ENCODE results near the gene MSRB3.

Gene MSRB3

GRCh38 chr12:65434737-65435136, 156.3 kb downstream of the MSRB3 start:
- Histone ChIP-seq H3K79me2 (ENCODE audit: insufficient read depth, low read length) (no peaks in the 10 kb centered on the region), H3F3A (ENCODE audit: insufficient read depth) (no peaks in the 10 kb centered on the region), H3K27ac (ENCODE audit: low read depth, low read length) (no peak overlapping the region), H3K4me3 (ENCODE audit: insufficient read depth, low read length, poor library complexity, severe bottlenecking) (no peak overlapping the region), H3K9me3 (ENCODE audit: insufficient read depth, low read length) (no peaks in the 10 kb centered on the region), H3K27me3 (ENCODE audit: low read length) (no peaks in the 10 kb centered on the region), H3K9me2 (replicated peaks; ENCODE audit: insufficient read depth, low read length) (no peaks in the 10 kb centered on the region), H3K4me2 (ENCODE audit: low read depth, low read length, poor library complexity, severe bottlenecking) (no peak overlapping the region), H4K20me1 (ENCODE audit: low read depth, low read length) (no peaks in the 10 kb centered on the region), H3K36me3 (ENCODE audit: low read length) (no peaks in the 10 kb centered on the region), H2AFZ (ENCODE audit: low read depth, low read length, severe bottlenecking) (no peak overlapping the region), H3K9ac (ENCODE audit: low read length) (no peak overlapping the region)
- no peak for TF ChIP-seq EZH2phosphoT487 (conservative IDR thresholded peaks at IDR 0.05; ENCODE audit: low read length)
- TF ChIP-seq CTCF (IDR thresholded peaks at IDR 0.05; ENCODE audit: insufficient read depth, low read length, poor library complexity, severe bottlenecking), result no peak

GRCh38 chr12:65443038-65443437, 164.6 kb downstream of the MSRB3 start:
- Histone ChIP-seq H3F3A (ENCODE audit: insufficient read depth) (no peaks in the 10 kb centered on the region), H3K79me2 (ENCODE audit: insufficient read depth, low read length) (no peaks in the 10 kb centered on the region), H3K36me3 (ENCODE audit: low read length) (no peaks in the 10 kb centered on the region), H3K4me2 (ENCODE audit: low read depth, low read length, poor library complexity, severe bottlenecking) (no peak overlapping the region), H3K27ac (ENCODE audit: low read depth, low read length) (no peak overlapping the region), H3K9me3 (ENCODE audit: insufficient read depth, low read length) (no peaks in the 10 kb centered on the region), H3K9ac (ENCODE audit: low read length) (no peak overlapping the region), H3K9me2 (replicated peaks; ENCODE audit: insufficient read depth, low read length) (no peaks in the 10 kb centered on the region), H4K20me1 (ENCODE audit: low read depth, low read length) (no peaks in the 10 kb centered on the region), H3K4me3 (ENCODE audit: insufficient read depth, low read length, poor library complexity, severe bottlenecking) (no peak overlapping the region), H2AFZ (ENCODE audit: low read depth, low read length, severe bottlenecking) (no peak overlapping the region), H3K27me3 (ENCODE audit: low read length) (no peaks in the 10 kb centered on the region)
- TF ChIP-seq EZH2phosphoT487 (conservative IDR thresholded peaks at IDR 0.05; ENCODE audit: low read length) (no peak), CTCF (IDR thresholded peaks at IDR 0.05; ENCODE audit: insufficient read depth, low read length, poor library complexity, severe bottlenecking) (no peak)

- Histone ChIP-seq H4K20me1 (ENCODE audit: low read depth, low read length) (no peaks in the 10 kb centered on the region), H3K79me2 (ENCODE audit: insufficient read depth, low read length) (no peaks in the 10 kb centered on the region), H2AFZ (ENCODE audit: low read depth, low read length, severe bottlenecking) (no peak overlapping the region), H3K36me3 (ENCODE audit: low read length) (no peaks in the 10 kb centered on the region), H3K4me3 (ENCODE audit: insufficient read depth, low read length, poor library complexity, severe bottlenecking) (no peak overlapping the region), H3K9me2 (replicated peaks; ENCODE audit: insufficient read depth, low read length) (no peaks in the 10 kb centered on the region), H3K27ac (ENCODE audit: low read depth, low read length) (no peak overlapping the region), H3K27me3 (ENCODE audit: low read length) (no peaks in the 10 kb centered on the region), H3K4me2 (ENCODE audit: low read depth, low read length, poor library complexity, severe bottlenecking) (no peak overlapping the region), H3K9me3 (ENCODE audit: insufficient read depth, low read length) (no peaks in the 10 kb centered on the region), H3K9ac (ENCODE audit: low read length) (no peak overlapping the region), H3F3A (ENCODE audit: insufficient read depth) (no peaks in the 10 kb centered on the region)
- TF ChIP-seq EZH2phosphoT487 (conservative IDR thresholded peaks at IDR 0.05; ENCODE audit: low read length) (no peak), CTCF (IDR thresholded peaks at IDR 0.05; ENCODE audit: insufficient read depth, low read length, poor library complexity, severe bottlenecking) (no peak)
Observed at GRCh38 chr12:65444996-65445395, 166.5 kb downstream of the MSRB3 start.
